Neural crest cell (in vitro differentiated cells): ENCODE data around the gene ARHGAP20. TPM values are rescaled to one million over a fixed set of nuclear protein-coding genes. Genes with fewer than 3 reads are reported as not detected.

Source experiments
- DNase-seq: peaks from one replicate; pipeline ENCODE4 v3.0.0; 2021; ENCODE audit warnings: low read depth, mixed read lengths, low spot score
- H3K27ac Mint-ChIP-seq: one replicate; pipeline ENCODE4 v1.8.0; 2021; ENCODE audit warnings: mild to moderate bottlenecking, mixed read lengths; ENCODE audit not compliant: unreplicated experiment
- H3K27me3 Mint-ChIP-seq: 2 replicates; pipeline ENCODE4 v1.8.0; 2021; ENCODE audit warnings: low read depth, mild to moderate bottlenecking, mixed read lengths
- H3K36me3 Mint-ChIP-seq: 2 replicates; pipeline ENCODE4 v1.8.0; 2021; ENCODE audit warnings: low read depth, mild to moderate bottlenecking, mixed read lengths
- H3K4me1 Mint-ChIP-seq: 2 replicates; pipeline ENCODE4 v1.8.0; 2021; ENCODE audit warnings: mixed read lengths
- H3K4me3 Mint-ChIP-seq: one replicate; pipeline ENCODE4 v1.8.0; 2021; ENCODE audit warnings: mild to moderate bottlenecking, mixed read lengths
- H3K9me3 Mint-ChIP-seq: 2 replicates; pipeline ENCODE4 v1.8.0; 2021; ENCODE audit warnings: mixed read lengths
- CTCF ChIP-seq: fragments of 200-600 bp; sonication (generic); conservative IDR thresholded peaks from 2 replicates; pipeline ENCODE4 v1.5.0; 2021; ENCODE audit warnings: antibody characterized with exemption, mild to moderate bottlenecking
- total RNA-seq: library from RNA; stranded (reverse); gene quantifications from 2 replicates; pipeline ENCODE4 v1.2.1, GENCODE V29; 2021

The ARHGAP20 gene
- total RNA-seq, 1 donor from 2014 or later: 0.23 TPM

DNA sequence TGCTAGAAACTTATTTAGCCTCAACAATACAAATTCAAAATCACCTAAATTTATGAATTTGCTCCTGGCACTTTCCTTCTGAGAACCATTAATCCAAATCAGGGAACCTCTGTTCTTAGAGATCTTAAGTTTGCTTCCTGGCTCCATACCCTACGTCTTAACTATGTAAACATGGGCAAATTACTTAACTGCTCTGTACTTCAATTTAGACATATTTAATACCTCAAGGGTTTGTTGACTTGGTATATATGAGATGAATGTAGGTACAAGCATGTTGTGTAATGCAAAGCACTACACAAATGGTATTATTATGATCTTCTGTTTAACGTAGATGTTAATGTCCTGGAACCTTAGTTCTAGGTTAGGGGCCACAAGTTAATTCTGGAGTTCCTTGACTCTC lies 22.6 kb upstream of the ARHGAP20 start:
- Mint-ChIP-seq H3K36me3 (no peaks in the 10 kb centered on the region), H3K4me3 (no peak overlapping the region), H3K4me1 (no peaks in the 10 kb centered on the region), H3K27me3 (peaks cover 44% of the 10 kb centered on the region), H3K9me3 (no peaks in the 10 kb centered on the region), H3K27ac (no peak overlapping the region)
- no peak for DNase-seq
- no peak for TF ChIP-seq CTCF

DNA sequence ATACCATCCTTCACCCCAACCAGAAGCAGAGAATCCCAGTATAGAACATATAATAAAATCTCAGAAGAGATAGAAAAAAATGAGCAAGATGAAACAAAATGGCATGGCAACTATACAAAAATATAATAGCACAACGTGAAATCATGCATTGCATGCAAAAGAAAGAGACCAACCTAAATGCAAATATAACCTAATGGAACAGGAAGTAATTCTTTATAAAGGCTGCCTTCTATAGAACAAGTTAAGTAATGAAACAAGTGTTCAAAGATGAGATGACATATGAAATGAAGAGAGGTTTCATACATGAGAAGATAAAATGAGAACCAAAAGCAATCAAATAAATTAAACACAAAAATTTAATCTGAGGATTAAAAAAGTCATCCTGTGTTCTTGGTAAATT lies 18.5 kb upstream of the ARHGAP20 start:
- no peak for TF ChIP-seq CTCF

GRCh38 chr11:110728883-110729282 lies 16.6 kb upstream of the ARHGAP20 start:
- DNase-seq: no peak
- TF ChIP-seq CTCF: no peak
- Mint-ChIP-seq H3K9me3 (no peaks in the 10 kb centered on the region), H3K36me3 (no peaks in the 10 kb centered on the region), H3K4me3 (no peak overlapping the region), H3K27me3 (peaks cover 46% of the 10 kb centered on the region), H3K4me1 (no peaks in the 10 kb centered on the region), H3K27ac (no peak overlapping the region)

More for the DNA sequence above, 18.5 kb upstream of the ARHGAP20 start:
- no peaks in the 10 kb centered on the region for H3K9me3 Mint-ChIP-seq
- H3K27me3 Mint-ChIP-seq: peaks cover 51% of the 10 kb centered on the region
- no peaks in the 10 kb centered on the region for H3K36me3 Mint-ChIP-seq
- H3K27ac Mint-ChIP-seq: no peak overlapping the region
- no peak for DNase-seq
- no peaks in the 10 kb centered on the region for H3K4me1 Mint-ChIP-seq
- H3K4me3 Mint-ChIP-seq: no peak overlapping the region

GRCh38 chr11:110728476-110728875 lies 16.2 kb upstream of the ARHGAP20 start:
- peaks cover 47% of the 10 kb centered on the region for H3K27me3 Mint-ChIP-seq

GRCh38 chr11:110724358-110724757 lies 12.1 kb upstream of the ARHGAP20 start:
- no peaks in the 10 kb centered on the region for H3K9me3 Mint-ChIP-seq
- TF ChIP-seq CTCF: no peak
- no peak overlapping the region for H3K4me3 Mint-ChIP-seq
- peaks cover 43% of the 10 kb centered on the region for H3K27me3 Mint-ChIP-seq
- no peaks in the 10 kb centered on the region for H3K36me3 Mint-ChIP-seq
- no peak for DNase-seq
- H3K27ac Mint-ChIP-seq: no peak overlapping the region
- no peaks in the 10 kb centered on the region for H3K4me1 Mint-ChIP-seq

More at GRCh38 chr11:110728476-110728875, 16.2 kb upstream of the ARHGAP20 start:
- no peak for TF ChIP-seq CTCF
- Mint-ChIP-seq H3K4me1 (no peaks in the 10 kb centered on the region), H3K36me3 (no peaks in the 10 kb centered on the region), H3K27ac (no peak overlapping the region), H3K9me3 (no peaks in the 10 kb centered on the region), H3K4me3 (no peak overlapping the region)
- no peak for DNase-seq
